Measurements from ENCODE around the gene LINGO3. TPM values are rescaled to one million over a fixed set of nuclear protein-coding genes. Genes with fewer than 3 reads are reported as not detected.

The LINGO3 gene
- total and polyA plus RNA-seq, 2 of the 8 experiments (the other 6 are each of a cell fraction or from before 2014, with no cell fraction given): 0.59 TPM; not detected in 1

DNA sequence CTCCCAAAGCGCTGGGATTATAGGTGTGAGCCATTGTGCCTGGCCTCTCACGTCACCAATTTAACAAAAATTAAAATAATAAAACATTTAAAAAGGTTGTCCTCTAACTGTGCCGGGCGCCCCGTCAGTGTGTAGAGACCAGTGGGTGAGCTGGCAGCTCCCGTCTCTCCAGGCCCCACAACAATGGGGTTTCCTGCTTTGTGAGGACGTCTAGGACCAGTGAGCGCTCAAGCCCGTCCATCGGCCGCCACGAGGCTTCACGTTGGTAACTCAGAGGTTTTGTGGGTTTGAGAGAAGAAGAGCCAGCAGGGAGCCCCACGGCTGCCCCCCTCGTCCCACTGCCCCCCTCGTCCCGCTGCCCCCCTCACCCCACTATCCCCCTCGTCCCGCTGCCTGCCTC lies 15.8 kb upstream of the LINGO3 start:
- POLR2A ChIA-PET (ENCODE audit: partially characterized antibody): interaction anchor here (0.9 to 2.1 kb wide), 4 partner anchors 10 to 81 kb away, joined by 3 to 6 read pairs (median 6); no protein-coding TSS in a partner anchor
- Histone ChIP-seq H3K4me1 (replicated peaks in 1 of 4; ENCODE audit: control insufficient read depth in 3 of 4, insufficient read depth in 4 of 4, low read length in 3 of 4) (peaks cover 0 to 7% (median 0%) of the 10 kb centered on the region in 4 experiments; a peak in 2 of 7 replicates), H3K23ac (ENCODE audit: insufficient read length) (no peak overlapping the region), H4K5ac (ENCODE audit: insufficient read length, low read depth, low read length) (no peak overlapping the region), H3K27me3 (replicated peaks in 1 of 4; ENCODE audit: control insufficient read depth in 3 of 4, extremely low read depth in 1 of 4, insufficient read depth in 3 of 4, low read length in 3 of 4) (no peaks in the 10 kb centered on the region), H2BK15ac (ENCODE audit: low read length) (no peak overlapping the region), H4K20me1 (replicated peaks in 1 of 2; ENCODE audit: control insufficient read depth in 1 of 2, insufficient read depth in 2 of 2, low read length in 2 of 2) (peaks cover 0 to 6% of the 10 kb centered on the region in 2 experiments), H3K4me2 (ENCODE audit: insufficient read depth in 1 of 2, low read depth in 2 of 2, low read length in 2 of 2) (no peak overlapping the region), H4K91ac (replicated peaks; ENCODE audit: insufficient read length, low read length) (no peak overlapping the region), H2AFZ (ENCODE audit: low read length) (no peak overlapping the region), H3K14ac (ENCODE audit: insufficient read length) (no peak overlapping the region), H4K8ac (ENCODE audit: extremely low read depth, insufficient read depth, low read length) (no peak overlapping the region), H3K9me3 (ENCODE audit: insufficient read depth in 2 of 2, low read depth in 1 of 2, low read length in 1 of 2) (no peaks in the 10 kb centered on the region), H3K79me2 (ENCODE audit: control insufficient read depth in 1 of 2, insufficient read depth in 2 of 2, low read length in 2 of 2) (peaks cover 0 to 14% of the 10 kb centered on the region in 2 experiments; a peak in 2 of 4 replicates), H3K23me2 (ENCODE audit: low read depth, low read length) (peaks cover 3% of the 10 kb centered on the region; the same call in 1 of the 2 replicates), H3K9ac (replicated peaks in 1 of 4; ENCODE audit: extremely low read depth in 1 of 4, low read depth in 3 of 4, low read length in 3 of 4) (no peak overlapping the region), H3K27ac (ENCODE audit: low read depth, low read length) (no peak overlapping the region), H2BK20ac (ENCODE audit: low read length) (no peak overlapping the region), H3K79me1 (ENCODE audit: low read depth, low read length) (peaks cover 3% of the 10 kb centered on the region; the same call in 1 of the 2 replicates), H3K18ac (ENCODE audit: extremely low read depth, low read length) (no peak overlapping the region), H2BK12ac (ENCODE audit: low read depth, low read length) (no peak overlapping the region), H2BK120ac (replicated peaks; ENCODE audit: low read depth, low read length) (no peak overlapping the region), H3K36me3 (ENCODE audit: control insufficient read depth in 2 of 4, insufficient read depth in 4 of 4, low read length in 3 of 4) (peaks cover 0 to 11% (median 6%) of the 10 kb centered on the region in 4 experiments; a peak in 6 of 8 replicates), H3K4me3 (ENCODE audit: extremely low read depth in 1 of 4, insufficient read depth in 2 of 4, low read depth in 3 of 4, low read length in 4 of 4) (no peak overlapping the region), H3K4ac (replicated peaks; ENCODE audit: insufficient read length, low read depth, low read length) (no peak overlapping the region), H2BK5ac (ENCODE audit: low read depth, low read length) (no peak overlapping the region), H3K56ac (replicated peaks; ENCODE audit: insufficient read length, low read depth, low read length) (no peak overlapping the region), H2AK5ac (ENCODE audit: low read depth, low read length) (no peak overlapping the region)
- TF ChIP-seq CHD1 (IDR thresholded peaks at IDR 0.05; ENCODE audit: low read depth, low read length) (no peak), CBX8 (IDR thresholded peaks at IDR 0.05; ENCODE audit: borderline replicate concordance, low read depth, low read length) (no peak), KDM4A (IDR thresholded peaks at IDR 0.05; ENCODE audit: low read depth, low read length, severe bottlenecking) (no peak), EP300 (IDR thresholded peaks at IDR 0.05; ENCODE audit: borderline replicate concordance in 1 of 2, low read depth in 2 of 2, low read length in 2 of 2) (no peak), POU5F1 (IDR thresholded peaks at IDR 0.05; ENCODE audit: low read depth, low read length) (no peak), BACH1 (IDR thresholded peaks at IDR 0.05; ENCODE audit: low read length) (no peak), RFX5 (IDR thresholded peaks at IDR 0.05; ENCODE audit: borderline replicate concordance, low read depth, low read length) (no peak), CTBP2 (IDR thresholded peaks at IDR 0.05; ENCODE audit: borderline replicate concordance, insufficient read depth, insufficient read length, low read length) (no peak), SIN3A (conservative IDR thresholded peaks at IDR 0.05 in 1 of 2, IDR thresholded peaks at IDR 0.05 in 1 of 2; ENCODE audit: low read depth in 1 of 2, low read length in 2 of 2) (no peak)
- TF ChIP-seq, protein P1, sequence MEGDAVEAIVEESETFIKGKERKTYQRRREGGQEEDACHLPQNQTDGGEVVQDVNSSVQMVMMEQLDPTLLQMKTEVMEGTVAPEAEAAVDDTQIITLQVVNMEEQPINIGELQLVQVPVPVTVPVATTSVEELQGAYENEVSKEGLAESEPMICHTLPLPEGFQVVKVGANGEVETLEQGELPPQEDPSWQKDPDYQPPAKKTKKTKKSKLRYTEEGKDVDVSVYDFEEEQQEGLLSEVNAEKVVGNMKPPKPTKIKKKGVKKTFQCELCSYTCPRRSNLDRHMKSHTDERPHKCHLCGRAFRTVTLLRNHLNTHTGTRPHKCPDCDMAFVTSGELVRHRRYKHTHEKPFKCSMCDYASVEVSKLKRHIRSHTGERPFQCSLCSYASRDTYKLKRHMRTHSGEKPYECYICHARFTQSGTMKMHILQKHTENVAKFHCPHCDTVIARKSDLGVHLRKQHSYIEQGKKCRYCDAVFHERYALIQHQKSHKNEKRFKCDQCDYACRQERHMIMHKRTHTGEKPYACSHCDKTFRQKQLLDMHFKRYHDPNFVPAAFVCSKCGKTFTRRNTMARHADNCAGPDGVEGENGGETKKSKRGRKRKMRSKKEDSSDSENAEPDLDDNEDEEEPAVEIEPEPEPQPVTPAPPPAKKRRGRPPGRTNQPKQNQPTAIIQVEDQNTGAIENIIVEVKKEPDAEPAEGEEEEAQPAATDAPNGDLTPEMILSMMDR (IDR thresholded peaks at IDR 0.05; ENCODE audit: control extremely low read depth in 1 of 3, insufficient read depth in 1 of 3, low read depth in 1 of 3, low read length in 3 of 3): no peak
- DNase-seq (ENCODE audit: low read depth in 1 of 2, low spot score in 2 of 2) (no peak), FAIRE-seq (no peak)
- CTCF ChIA-PET (ENCODE audit: partially characterized antibody): interaction anchor here (0.5 to 1.4 kb wide), 2 partner anchors 31 to 61 kb away, joined by 3 read pairs; no protein-coding TSS in a partner anchor
- 93% methylated on average over 13 of the region's 19 CpGs; no CpG with 5 or more reads in 1 of the 2 experiments for WGBS, 2 experiments (ENCODE audit: extremely low coverage in 1 of 2, insufficient coverage in 1 of 2, insufficient read length in 1 of 2, insufficient replicate concordance in 2 of 2, low coverage in 1 of 2, low lambda C conversion rate in 2 of 2, missing lambda C conversion rate in 1 of 2)
